GM19099 (cell line): Measurements from ENCODE around the gene PLD1.

Experiments
- POLR2A ChIP-seq: IDR thresholded peaks from 3 replicates; pipeline ENCODE4 v1.6.1; 2011; ENCODE audit warnings: low read depth; ENCODE audit not compliant: insufficient read length; ENCODE audit errors: extremely low read depth

Gene PLD1

DNA sequence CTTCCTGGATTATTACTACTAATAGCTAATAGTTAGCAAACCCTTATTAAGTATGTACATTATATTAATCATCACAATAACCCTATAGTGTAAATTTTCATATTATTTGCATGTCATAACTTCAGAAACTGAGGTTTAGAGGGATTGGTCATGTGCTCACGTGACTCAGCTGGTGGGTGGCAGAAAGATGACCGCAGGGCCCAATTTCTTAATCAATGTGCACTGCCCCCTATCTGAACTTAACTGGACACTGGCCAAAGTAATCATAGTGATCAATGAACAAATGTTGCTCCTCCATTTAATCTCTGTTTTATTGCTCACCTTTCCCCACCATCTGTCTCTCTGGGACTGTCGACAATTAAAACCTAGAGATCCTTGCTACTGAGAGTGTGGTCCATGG is 52.2 kb downstream of the PLD1 start:
- TF ChIP-seq POLR2A, result no peak

DNA sequence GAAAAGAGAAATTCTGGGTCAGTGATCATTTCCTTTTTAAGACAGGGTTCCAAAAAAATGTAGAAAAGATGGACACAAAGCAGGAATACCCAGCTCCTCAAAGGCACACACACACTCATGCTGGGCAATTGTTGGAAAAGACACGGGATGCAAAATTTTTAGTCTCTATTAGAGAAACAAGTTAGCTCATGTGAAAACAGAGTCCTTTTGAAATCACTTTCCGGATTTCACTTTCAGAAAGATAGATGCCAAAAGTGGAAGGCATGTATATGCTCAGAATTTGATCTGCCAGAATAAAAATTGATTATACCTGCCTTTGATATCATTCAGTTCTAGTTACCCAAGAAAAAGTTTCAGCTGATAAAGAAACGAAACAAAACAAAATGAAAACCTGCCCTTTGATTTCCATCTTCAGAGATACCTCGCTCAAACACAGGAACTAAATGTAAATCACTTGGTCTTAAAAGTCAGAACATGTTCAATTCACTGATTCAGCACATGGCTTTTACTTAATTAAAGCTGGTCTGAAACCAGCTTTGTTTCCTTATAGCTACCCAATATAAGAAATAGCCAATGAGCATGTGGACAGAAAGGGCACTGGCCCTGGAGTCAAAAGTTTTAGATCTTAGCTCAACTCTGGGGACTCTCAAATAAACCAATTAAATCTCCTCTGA is 52.8 kb downstream of the PLD1 start:
- no peak for TF ChIP-seq POLR2A

DNA sequence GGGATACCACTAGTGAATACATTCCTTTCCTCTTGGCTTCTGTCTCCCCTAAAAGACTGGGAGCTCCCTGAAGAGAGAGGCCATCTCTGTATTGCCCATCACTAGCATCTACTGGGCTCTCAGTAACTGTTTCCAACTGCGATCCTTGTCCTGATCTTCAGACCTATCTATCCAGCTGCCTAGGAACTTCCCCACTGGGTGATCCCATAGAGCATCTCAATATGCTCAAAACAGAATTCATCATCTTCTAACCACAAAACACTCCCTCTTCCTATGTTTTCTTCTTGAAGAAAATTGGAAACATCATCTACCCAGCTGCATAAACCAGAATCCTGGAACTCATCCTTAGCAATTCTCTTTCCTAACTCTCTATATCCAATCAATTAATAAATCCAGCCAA is 54.6 kb downstream of the PLD1 start:
- no peak for TF ChIP-seq POLR2A

DNA sequence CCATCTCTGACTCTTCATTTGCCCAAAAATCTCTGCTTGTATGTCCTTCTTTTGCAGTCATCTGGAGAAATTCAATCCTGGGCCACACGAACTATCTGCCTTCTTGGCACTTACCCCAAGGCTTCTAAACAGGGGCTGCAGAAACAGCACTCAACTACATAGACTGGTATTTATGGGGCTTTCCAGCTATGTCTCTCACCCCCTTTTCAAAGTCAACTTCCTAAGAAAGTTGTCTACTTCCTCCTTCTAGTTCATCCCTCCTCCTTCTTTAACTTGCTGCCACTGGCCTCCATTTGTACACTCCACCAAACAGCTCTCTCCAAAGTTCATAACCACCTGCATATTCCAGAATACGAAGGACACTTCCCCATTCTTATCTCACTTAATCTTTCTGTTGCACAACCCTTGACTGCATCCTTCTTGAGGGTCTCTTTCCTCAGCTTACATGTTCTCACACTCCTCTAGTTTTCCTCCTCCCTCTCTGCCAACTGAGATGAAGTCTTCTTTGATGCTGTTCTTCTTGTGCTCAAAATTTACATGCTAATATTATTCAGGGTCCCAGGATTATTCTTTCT is 55.2 kb downstream of the PLD1 start:
- no peak for TF ChIP-seq POLR2A

DNA sequence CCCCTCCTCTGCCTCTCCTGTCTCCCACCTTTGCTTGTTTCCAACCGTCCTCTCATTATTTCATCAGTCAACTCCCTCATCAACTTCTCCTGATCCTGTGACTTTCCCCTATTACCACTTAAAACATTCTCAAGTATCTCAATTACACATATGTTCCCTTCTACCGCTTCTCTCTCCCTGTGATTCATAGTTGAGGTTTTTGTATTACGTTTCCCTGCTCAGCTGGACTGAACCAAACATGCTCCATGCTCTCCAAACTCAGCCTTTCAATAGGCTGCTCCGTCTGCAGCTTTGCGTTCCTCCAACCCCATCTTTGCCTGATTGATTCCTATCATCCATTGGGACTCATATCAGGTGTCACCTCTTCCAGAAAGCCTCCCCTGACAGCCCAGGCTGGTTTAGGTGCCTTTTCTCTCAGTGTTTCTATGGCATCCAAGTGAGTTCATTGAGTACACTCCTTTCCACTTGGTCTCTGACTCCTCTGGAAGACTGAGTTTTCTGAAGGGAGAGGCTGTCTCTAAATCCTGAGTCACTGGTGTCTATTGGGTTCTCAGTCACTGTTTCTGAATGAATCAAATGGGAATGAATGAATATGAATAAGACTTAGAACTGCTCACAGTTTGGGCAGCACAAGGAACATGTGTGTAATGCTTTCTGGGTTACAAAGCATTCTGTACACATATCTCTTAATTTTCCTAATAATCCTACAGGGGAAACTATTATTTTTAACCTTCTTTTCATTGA is 56.4 kb downstream of the PLD1 start:
- no peak for TF ChIP-seq POLR2A

DNA sequence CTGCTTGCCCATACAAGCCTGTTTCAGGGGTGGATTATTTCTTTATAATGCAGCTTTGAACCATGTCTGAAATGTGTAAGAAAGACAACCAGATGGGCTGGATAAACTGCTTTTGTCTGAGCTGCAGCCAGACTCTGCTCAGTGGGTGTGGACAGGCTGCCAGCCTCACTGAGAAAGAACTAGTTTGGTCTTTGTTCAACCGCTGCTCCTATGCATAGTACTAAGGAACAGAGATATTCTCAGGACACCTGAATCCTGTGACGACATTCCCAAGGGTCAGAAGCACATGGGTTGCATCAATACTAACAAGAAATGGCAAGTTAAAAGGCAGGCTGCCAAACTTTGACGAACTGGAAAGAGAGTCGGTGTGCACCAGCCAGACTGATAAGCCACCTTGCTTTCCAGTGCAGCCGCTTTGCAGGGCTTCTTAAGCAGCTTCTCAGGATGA is 57.2 kb downstream of the PLD1 start:
- TF ChIP-seq POLR2A, result no peak

DNA sequence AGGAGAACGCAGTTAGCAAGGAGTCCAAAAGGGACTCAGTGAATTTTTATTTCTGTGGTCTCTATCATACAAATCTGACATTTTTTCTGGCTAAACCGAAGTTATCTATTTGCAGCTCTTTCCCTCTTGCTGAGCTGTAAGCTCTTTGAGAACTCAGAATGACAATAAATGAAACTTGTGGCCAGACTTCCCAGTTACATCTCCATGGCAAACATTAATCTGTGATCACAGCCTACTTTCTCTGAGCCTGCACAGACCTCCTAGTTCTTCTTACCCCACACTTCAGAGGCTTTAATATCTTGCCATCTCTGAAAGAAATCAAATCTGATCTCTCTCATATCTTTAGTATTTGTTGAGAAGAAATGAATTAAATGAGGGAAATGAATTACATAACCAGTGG is 58.0 kb downstream of the PLD1 start:
- no peak for TF ChIP-seq POLR2A

DNA sequence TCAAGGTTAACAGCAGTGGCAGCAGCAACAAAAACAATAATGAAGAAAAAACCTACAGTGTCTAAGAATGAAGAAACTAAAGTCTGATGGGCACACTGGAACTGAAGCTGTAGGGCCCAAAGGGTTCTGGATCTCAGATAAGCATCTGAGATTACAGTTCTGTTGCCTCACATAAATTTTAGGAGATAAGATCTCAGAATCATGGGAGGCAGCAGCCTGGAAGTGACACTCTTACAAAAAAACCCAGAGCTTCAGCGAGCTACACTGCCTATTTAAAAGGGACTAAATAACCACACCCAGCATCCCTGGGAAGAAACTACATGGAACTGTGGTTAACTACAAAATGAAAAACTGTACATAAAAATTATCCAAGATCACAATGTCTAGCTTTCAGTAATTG is 61.2 kb downstream of the PLD1 start:
- no peak for TF ChIP-seq POLR2A

DNA sequence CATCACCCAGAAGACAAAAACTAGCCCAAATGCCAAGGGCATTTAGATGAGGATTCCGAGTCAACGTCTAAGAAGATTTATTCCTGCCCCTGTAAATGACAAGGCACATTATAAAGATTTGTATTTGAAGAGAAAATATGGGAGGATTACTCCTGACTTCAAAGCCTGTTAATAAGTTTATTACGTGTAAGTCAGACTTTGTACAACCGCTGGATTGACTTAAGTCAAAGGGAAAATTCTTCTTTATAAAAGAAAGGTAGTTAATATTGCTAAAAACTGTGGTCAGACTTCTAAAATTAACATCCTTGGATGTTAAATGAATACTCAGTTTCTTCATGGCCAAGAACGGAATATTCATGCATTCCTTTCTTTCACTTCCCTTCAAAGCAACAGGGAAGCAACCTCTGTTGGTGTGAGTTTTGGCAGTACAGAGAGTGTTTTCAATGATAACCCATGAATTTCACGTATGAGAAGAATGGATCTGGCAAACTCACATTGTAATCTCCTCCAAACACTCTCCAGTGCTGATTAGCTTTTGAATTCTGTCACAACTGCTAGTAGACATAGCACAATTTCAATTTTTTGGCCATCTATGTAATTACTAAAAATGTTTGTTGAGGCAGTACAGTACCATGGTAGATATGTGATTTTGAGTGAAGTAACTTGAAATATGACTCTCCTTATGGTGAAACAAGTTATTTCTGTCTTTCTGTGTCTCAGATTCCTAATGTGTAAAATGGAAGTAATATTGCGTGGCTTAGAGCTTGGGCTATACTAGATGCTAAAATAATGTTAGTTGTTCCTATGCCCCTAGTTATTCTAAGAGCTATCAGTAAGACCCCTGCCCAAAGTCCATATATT is 62.0 kb downstream of the PLD1 start:
- TF ChIP-seq POLR2A, result no peak

DNA sequence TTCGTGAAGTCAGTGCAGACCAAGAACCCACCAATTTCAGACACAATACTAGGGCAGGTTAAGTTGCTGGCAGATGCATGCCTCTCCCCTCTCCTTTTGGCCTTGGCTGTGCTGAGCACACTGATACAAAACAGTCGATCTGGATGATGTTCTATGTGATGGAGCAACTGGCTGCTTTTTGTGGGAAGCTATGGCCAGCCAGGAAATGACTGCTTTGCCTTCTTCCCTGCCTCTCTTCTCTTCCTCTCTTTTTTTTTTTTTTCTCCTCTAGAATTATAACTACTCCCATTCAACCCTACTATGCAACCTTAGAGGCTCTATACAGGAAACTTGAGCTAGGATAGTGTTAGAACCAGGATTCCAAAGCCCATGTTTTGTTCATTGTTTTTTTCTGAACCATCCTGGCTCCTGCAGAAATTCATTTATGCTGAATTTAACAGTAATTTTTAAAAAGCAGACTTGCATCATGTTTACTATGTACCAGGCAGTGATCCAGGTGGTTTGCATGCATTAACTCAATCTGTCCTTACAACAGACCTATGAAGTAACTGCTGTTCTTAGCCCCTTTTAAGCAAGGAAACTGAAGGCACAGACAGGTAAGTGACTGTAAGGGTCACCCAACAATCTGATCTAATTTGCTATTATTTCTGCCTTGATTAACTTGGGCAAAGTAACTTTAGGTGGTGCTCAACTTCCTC is 62.9 kb downstream of the PLD1 start:
- TF ChIP-seq POLR2A, result no peak

DNA sequence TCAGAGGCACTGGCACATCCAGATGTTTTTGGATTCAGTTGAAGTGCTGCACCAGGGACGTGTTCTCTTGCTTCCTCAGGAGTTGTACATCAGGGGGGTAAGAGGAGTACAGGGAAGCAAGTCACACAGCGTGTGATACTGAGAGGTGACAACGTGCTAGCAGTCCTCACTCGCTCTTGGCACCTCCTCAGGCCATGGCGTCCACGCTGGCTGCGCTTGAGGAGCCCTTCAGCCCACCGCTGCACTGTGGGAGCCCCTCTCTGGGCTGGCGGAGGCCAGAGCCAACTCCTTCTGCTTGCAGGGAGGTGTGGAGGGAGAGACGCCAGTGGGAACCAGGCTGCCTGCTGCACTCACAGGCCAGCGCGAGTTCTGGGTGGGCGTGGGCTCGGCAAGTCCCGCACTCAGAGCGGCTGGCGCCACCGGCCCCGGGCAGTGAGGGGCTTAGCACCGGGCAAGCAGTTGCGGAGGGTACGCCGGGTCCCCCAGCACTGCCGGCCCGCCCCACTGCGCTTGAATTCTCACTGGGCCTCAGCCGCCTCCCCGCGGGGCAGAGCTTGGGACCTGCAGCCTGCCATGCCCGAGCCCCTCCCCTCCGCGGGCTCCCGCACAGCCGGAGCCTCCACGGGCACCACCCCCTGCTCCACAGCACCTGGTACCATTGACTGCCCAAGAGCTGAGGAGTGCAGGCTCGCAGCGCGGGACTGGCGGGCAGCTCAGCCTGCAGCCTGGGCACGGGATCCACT is 64.5 kb downstream of the PLD1 start:
- TF ChIP-seq POLR2A, result no peak

DNA sequence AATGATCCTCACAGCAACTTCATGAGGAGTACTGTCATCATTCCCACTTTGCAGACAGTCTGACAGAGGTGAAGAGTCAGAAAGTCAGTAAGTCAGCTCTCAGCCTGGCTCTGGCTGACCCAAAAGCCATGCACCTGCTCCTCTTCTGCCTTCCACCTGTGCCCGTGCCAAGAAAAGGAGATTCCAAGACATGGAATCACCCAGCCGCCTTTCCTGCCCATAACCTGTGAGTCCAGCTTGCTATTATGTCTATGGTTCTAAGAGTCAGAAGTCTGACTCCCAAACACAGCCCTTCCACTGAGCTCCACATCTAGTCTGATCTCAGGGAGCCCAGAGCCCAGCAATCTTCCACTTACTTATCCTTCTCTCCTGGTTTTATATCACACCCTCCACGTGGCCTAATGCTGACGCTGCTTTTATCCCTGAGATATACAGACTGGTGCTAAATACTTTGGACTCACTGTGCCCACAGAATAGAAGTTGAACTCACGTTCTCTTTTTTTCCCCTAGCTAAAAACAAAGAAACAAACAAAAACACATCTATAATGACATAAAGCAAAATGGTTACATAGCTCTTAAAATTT is 66.0 kb downstream of the PLD1 start:
- TF ChIP-seq POLR2A, result no peak

DNA sequence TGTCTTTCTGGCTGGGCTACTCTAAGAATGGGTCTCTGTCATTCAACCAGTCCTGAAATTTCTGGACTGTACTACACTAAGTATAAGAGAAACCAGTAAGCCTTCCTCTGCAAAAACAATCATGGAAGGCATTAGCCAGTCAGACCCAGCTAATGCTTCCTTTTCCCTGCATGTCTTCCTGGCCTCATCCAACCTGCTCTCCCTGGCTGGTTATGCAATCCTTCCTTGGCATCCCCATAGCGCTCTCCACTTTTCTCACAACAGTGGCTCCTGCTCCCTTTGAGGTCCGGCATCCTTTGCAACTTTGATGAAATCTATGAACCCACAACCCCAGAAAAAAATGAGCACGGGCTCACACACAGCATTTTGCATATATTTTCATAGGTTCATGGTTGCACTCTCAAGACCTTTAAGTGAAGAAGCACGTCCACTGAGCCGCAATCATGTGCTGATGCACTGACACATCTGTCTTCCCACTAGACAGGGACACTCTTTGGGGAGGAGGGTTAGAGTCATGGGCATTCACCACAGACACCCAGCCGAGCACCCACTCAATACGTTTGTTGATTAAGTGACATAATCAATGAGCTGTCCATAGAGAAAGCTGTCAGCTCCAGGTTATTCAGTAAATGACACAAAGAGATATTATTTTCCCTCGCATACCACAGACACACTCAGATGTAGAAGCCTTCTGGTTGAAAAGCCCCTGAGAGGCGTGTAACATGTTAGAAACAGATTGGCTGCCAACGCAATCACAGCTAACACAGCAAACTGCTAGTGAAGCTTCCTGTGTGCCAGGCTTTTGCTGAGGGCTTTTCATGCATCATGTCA is 66.7 kb downstream of the PLD1 start:
- TF ChIP-seq POLR2A, result no peak
